Parathyroid adenoma (tissue), 2 donors: ENCODE results near the gene KIF26B.

Experiments used
- H2AFZ ChIP-seq: fragments of 300-600 bp; sonication (generic); one replicate; pipeline ENCODE4 v1.7.0; 2017; ENCODE audit warnings: antibody characterized with exemption, mild to moderate bottlenecking
- H3K27ac ChIP-seq: fragments of 300-600 bp; sonication (generic); one replicate; pipeline ENCODE4 v1.7.0; 2017
- H3K27me3 ChIP-seq: fragments of 300-600 bp; sonication (generic); one replicate; pipeline ENCODE4 v1.7.0; 2017; ENCODE audit warnings: low read length; ENCODE audit not compliant: control insufficient read depth, insufficient read depth
- H3K36me3 ChIP-seq: fragments of 300-600 bp; sonication (generic); one replicate; pipeline ENCODE4 v1.7.0; 2017; ENCODE audit warnings: low read length; ENCODE audit not compliant: control insufficient read depth, insufficient read depth
- H3K4me1 ChIP-seq: fragments of 300-600 bp; sonication (generic); one replicate; pipeline ENCODE4 v1.7.0; 2017; ENCODE audit warnings: control low read depth
- H3K4me2 ChIP-seq: fragments of 300-600 bp; sonication (generic); one replicate; pipeline ENCODE4 v1.7.0; 2017; ENCODE audit warnings: low read length
- H3K4me3 ChIP-seq: fragments of 300-600 bp; sonication (generic); one replicate; pipeline ENCODE4 v1.7.0; 2017; ENCODE audit warnings: low read depth, low read length
- H3K79me2 ChIP-seq: fragments of 300-600 bp; sonication (generic); one replicate; pipeline ENCODE4 v1.7.0; 2017; ENCODE audit warnings: control low read depth
- H3K9ac ChIP-seq: fragments of 300-600 bp; sonication (generic); one replicate; pipeline ENCODE4 v1.7.0; 2017; ENCODE audit warnings: mild to moderate bottlenecking
- H3K9me3 ChIP-seq: fragments of 300-600 bp; sonication (generic); one replicate; pipeline ENCODE4 v1.7.0; 2017; ENCODE audit warnings: low read length; ENCODE audit not compliant: control insufficient read depth
- CTCF ChIP-seq: fragments of 300-600 bp; sonication (generic); IDR thresholded peaks from one replicate; pipeline ENCODE4 v1.7.0; 2017; ENCODE audit warnings: antibody characterized with exemption, mild to moderate bottlenecking
- donor health status: primary hyperparathyroidism.

The KIF26B gene

GRCh38 chr1:245161866-245162265 lies 7.1 kb downstream of the KIF26B start:
- H3K27me3 ChIP-seq, result no peaks in the 10 kb centered on the region

GRCh38 chr1:245166471-245166885 lies 11.7 kb downstream of the KIF26B start:
- no peak for TF ChIP-seq CTCF
- no peaks in the 10 kb centered on the region for H3K36me3 ChIP-seq
- no peak overlapping the region for H3K4me3 ChIP-seq
- H2AFZ ChIP-seq, result peak overlapping the region; percentile 46
- no peaks in the 10 kb centered on the region for H3K4me1 ChIP-seq
- H3K4me2 ChIP-seq, result peak overlapping the region; percentile 37
- H3K9me3 ChIP-seq, result no peaks in the 10 kb centered on the region
- no peak overlapping the region for H3K9ac ChIP-seq
- no peaks in the 10 kb centered on the region for H3K79me2 ChIP-seq
- no peaks in the 10 kb centered on the region for H3K27me3 ChIP-seq
- no peak overlapping the region for H3K27ac ChIP-seq

More at GRCh38 chr1:245161866-245162265, 7.1 kb downstream of the KIF26B start:
- Histone ChIP-seq H2AFZ (no peak overlapping the region), H3K36me3 (no peaks in the 10 kb centered on the region), H3K9ac (no peak overlapping the region), H3K4me3 (no peak overlapping the region), H3K79me2 (no peaks in the 10 kb centered on the region), H3K4me2 (no peak overlapping the region), H3K27ac (no peak overlapping the region), H3K4me1 (no peaks in the 10 kb centered on the region), H3K9me3 (no peaks in the 10 kb centered on the region)
- no peak for TF ChIP-seq CTCF

- no peak overlapping the region for H3K27ac ChIP-seq
Observed at GRCh38 chr1:245168086-245168485, 13.3 kb downstream of the KIF26B start.

GRCh38 chr1:245168906-245169305 lies 14.1 kb downstream of the KIF26B start:
- no peaks in the 10 kb centered on the region for H3K27me3 ChIP-seq
- H3K4me2 ChIP-seq, result no peak overlapping the region
- no peak overlapping the region for H3K4me3 ChIP-seq
- TF ChIP-seq CTCF, result no peak
- no peak overlapping the region for H3K27ac ChIP-seq
- H3K4me1 ChIP-seq, result no peaks in the 10 kb centered on the region
- H3K9me3 ChIP-seq, result no peaks in the 10 kb centered on the region
- H3K36me3 ChIP-seq, result no peaks in the 10 kb centered on the region
- H3K79me2 ChIP-seq, result no peaks in the 10 kb centered on the region
- no peak overlapping the region for H3K9ac ChIP-seq
- H2AFZ ChIP-seq, result no peak overlapping the region

More at GRCh38 chr1:245168086-245168485, 13.3 kb downstream of the KIF26B start:
- no peaks in the 10 kb centered on the region for H3K27me3 ChIP-seq
- no peaks in the 10 kb centered on the region for H3K4me1 ChIP-seq
- H3K36me3 ChIP-seq, result no peaks in the 10 kb centered on the region
- no peak overlapping the region for H2AFZ ChIP-seq
- no peak overlapping the region for H3K4me2 ChIP-seq
- no peak for TF ChIP-seq CTCF
- no peak overlapping the region for H3K9ac ChIP-seq
- no peaks in the 10 kb centered on the region for H3K79me2 ChIP-seq
- no peaks in the 10 kb centered on the region for H3K9me3 ChIP-seq
- no peak overlapping the region for H3K4me3 ChIP-seq

- Histone ChIP-seq H3K4me2 (no peak overlapping the region), H3K36me3 (no peaks in the 10 kb centered on the region), H3K27me3 (no peaks in the 10 kb centered on the region), H3K9ac (no peak overlapping the region), H3K27ac (no peak overlapping the region), H3K9me3 (no peaks in the 10 kb centered on the region), H2AFZ (no peak overlapping the region), H3K79me2 (no peaks in the 10 kb centered on the region), H3K4me1 (no peaks in the 10 kb centered on the region), H3K4me3 (no peak overlapping the region)
- no peak for TF ChIP-seq CTCF
Observed at GRCh38 chr1:245169376-245169775, 14.6 kb downstream of the KIF26B start.
